Lung (tissue), 12 donors: ENCODE data around the gene DCDC1. TPM values are rescaled to one million over a fixed set of nuclear protein-coding genes. Genes with fewer than 3 reads are reported as not detected.

Source experiments
- ATAC-seq: fragments of 200-7000 bp; cut with Tn5 transposase; one replicate; pipeline ENCODE4 v1.9.1; 2020; ENCODE audit warnings: moderate number of reproducible peaks; ENCODE audit not compliant: insufficient read depth, low FRiP score
- DNase-seq, 3 donors: peaks; one replicate each; pipeline ENCODE4 v3.0.0-alpha.2; 2013 to 2017
- H3K27ac ChIP-seq, 2 donors: one replicate each; pipeline ENCODE4 v1.5.1; 2013; ENCODE audit warnings: mild to moderate bottlenecking in 2 of 2, moderate library complexity in 2 of 2, control low read depth in 1 of 2, inconsistent platforms in 1 of 2, low read depth in 1 of 2, low read length in 1 of 2
- H3K27me3 ChIP-seq, 3 donors: one replicate each; pipeline ENCODE4 v1.5.1; 2013; ENCODE audit warnings: low read length in 2 of 3; ENCODE audit not compliant: control insufficient read depth in 3 of 3, insufficient read depth in 3 of 3
- H3K36me3 ChIP-seq, 4 donors: one replicate each; pipeline ENCODE4 v1.5.1; 2013; ENCODE audit warnings: low read length in 4 of 4, mild to moderate bottlenecking in 1 of 4, moderate library complexity in 1 of 4; ENCODE audit not compliant: control insufficient read depth in 4 of 4, insufficient read depth in 4 of 4
- H3K4me1 ChIP-seq, 5 donors: one replicate each; pipeline ENCODE4 v1.5.1; 2013; ENCODE audit warnings: low read length in 5 of 5, mild to moderate bottlenecking in 2 of 5, moderate library complexity in 1 of 5; ENCODE audit not compliant: control insufficient read depth in 5 of 5, insufficient read depth in 5 of 5
- H3K4me3 ChIP-seq: one replicate; pipeline ENCODE4 v1.5.1; 2013; ENCODE audit warnings: mild to moderate bottlenecking, control low read depth, moderate library complexity
- H3K9ac ChIP-seq, 2 donors: one replicate each; pipeline ENCODE4 v1.5.1; 2013; ENCODE audit warnings: low read length in 2 of 2, control low read depth in 1 of 2; ENCODE audit not compliant: insufficient read depth in 1 of 2
- H3K9me3 ChIP-seq, 4 donors: one replicate each; pipeline ENCODE4 v1.5.1; 2013; ENCODE audit warnings: low read length in 3 of 4, mild to moderate bottlenecking in 1 of 4, moderate library complexity in 1 of 4; ENCODE audit not compliant: control insufficient read depth in 4 of 4, insufficient read depth in 3 of 4
- WGBS, 2 donors: extraction: QIAGEN DNeasy Blood & Tissue Kit; methylation state at CpG; one replicate each; pipeline ENCODE4 v1.1.7; 2013; 5-methylcytosine and 5-hydroxymethylcytosine counted together
- polyA plus RNA-seq, 2 donors: library from polyadenylated mRNA; stranded (reverse); fragments of 200-250 nt; gene quantifications; one replicate each; pipeline ENCODE4 v1.2.1, GENCODE V29; 2013
- total RNA-seq, 2 donors: library from RNA; depleted of rRNA in 1 of 2; stranded (reverse); fragments of >200 nt in 1 of 2; gene quantifications; one replicate each; pipeline ENCODE4 v1.2.1, GENCODE V29; 2014 to 2021
- TF ChIP-seq, protein P1 (sequence below): IDR thresholded peaks from 2 replicates; pipeline ENCODE4 v1.5.1; 2012; ENCODE audit warnings: mild to moderate bottlenecking; ENCODE audit errors: control extremely low read depth, extremely low read depth
- donor health status: control.
- donor health status: control.
- donor health status: Bipolar disorder and iron deficiency.
- donor health status: healthy.
- donor health status: DM: yes; HTN: yes; CAD: no.

DCDC1 gene
- total and polyA plus RNA-seq, 4 donors = 0.47 to 20.6 (median 4.7) TPM

DNA sequence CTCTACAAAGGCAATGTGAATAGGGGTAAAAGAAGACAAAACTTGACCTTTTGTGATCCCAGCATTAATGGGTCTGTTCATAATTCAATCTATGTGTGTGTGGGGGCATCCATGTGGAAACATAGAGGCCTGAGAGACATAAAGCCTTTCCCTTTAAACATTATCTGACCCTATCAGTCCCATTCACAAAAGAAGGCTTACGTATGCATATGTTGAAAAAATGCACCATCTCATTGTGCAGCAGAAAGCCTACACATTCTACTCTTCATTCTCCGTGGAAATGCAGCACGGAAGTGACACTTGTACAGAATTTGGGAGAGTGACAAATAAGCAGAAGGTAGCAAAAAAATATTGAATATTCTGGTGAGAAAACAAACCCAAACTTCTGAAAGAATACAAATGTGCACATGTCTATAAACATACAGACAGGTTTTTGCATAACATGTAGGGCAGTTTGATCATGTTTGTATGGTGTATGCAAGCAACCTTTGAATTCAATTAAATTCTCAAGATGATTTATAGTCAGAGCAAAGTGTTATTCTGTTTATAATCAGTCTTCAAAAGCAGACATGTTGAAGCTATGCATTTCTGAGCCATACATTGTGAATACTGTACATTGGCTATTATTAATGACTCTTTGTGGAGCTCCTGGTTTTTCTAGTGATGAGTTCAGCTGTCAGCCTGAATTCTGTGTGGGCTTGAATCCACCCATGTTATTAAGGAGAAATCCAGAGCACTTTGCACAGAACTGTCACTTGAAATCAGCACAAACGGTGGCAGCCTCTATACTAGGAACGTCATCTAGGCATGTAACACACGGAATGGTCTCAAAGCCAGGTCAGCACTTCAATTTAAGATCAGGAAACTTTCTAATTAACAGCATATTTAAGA lies 236.8 kb downstream of the DCDC1 start:
- Histone ChIP-seq H3K9ac (no peak overlapping the region), H3K4me3 (no peak overlapping the region), H3K9me3 (no peaks in the 10 kb centered on the region), H3K4me1 (no peaks in the 10 kb centered on the region), H3K36me3 (no peaks in the 10 kb centered on the region), H3K27me3 (no peaks in the 10 kb centered on the region), H3K27ac (no peak overlapping the region)
- 85 to 90% methylated on average over 6 of the region's 6 CpGs for WGBS, 2 donors
- DNase-seq (no peak), ATAC-seq (no peak)
- TF ChIP-seq, protein P1, sequence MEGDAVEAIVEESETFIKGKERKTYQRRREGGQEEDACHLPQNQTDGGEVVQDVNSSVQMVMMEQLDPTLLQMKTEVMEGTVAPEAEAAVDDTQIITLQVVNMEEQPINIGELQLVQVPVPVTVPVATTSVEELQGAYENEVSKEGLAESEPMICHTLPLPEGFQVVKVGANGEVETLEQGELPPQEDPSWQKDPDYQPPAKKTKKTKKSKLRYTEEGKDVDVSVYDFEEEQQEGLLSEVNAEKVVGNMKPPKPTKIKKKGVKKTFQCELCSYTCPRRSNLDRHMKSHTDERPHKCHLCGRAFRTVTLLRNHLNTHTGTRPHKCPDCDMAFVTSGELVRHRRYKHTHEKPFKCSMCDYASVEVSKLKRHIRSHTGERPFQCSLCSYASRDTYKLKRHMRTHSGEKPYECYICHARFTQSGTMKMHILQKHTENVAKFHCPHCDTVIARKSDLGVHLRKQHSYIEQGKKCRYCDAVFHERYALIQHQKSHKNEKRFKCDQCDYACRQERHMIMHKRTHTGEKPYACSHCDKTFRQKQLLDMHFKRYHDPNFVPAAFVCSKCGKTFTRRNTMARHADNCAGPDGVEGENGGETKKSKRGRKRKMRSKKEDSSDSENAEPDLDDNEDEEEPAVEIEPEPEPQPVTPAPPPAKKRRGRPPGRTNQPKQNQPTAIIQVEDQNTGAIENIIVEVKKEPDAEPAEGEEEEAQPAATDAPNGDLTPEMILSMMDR = no peak

DNA sequence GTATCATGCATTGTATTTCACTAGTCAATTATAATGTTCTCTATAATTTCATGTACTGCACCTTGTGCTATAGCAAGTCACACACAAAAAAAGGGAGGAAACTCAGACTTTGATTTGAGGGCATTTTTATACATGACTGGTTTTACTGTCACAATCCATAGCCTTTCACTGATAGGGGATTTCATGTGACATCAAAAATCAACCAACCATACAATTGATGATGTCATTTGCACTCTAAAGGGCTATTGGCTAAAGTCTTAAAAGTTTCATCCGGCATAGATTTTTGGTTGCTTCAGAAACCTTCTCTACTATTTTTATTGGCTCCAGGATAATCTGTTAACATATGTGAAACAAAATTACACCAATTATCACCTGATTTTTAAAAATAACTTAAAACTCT lies 237.8 kb downstream of the DCDC1 start:
- Histone ChIP-seq H3K4me3 (no peak overlapping the region), H3K27ac (no peak overlapping the region), H3K9ac (no peak overlapping the region), H3K36me3 (no peaks in the 10 kb centered on the region), H3K4me1 (no peaks in the 10 kb centered on the region), H3K9me3 (no peaks in the 10 kb centered on the region), H3K27me3 (no peaks in the 10 kb centered on the region)
- WGBS, 2 donors = 32 to 54% methylated on average over 1 of the region's 1 CpG
- no peak for ATAC-seq
- TF ChIP-seq, protein P1 = no peak
- no peak for DNase-seq

GRCh38 chr11:31127290-31127689 lies 242.2 kb downstream of the DCDC1 start:
- Histone ChIP-seq H3K9me3 (no peaks in the 10 kb centered on the region), H3K36me3 (no peaks in the 10 kb centered on the region), H3K9ac (no peak overlapping the region), H3K4me1 (no peaks in the 10 kb centered on the region), H3K27me3 (no peaks in the 10 kb centered on the region), H3K27ac (no peak overlapping the region), H3K4me3 (no peak overlapping the region)
- DNase-seq (no peak), ATAC-seq (no peak)
- TF ChIP-seq, protein P1 = no peak
- 70 to 71% methylated on average over 3 of the region's 3 CpGs for whole genome bisulfite sequencing, 2 donors
